Pancreas (tissue), 10 donors: ENCODE data around the gene ZNF438. TPM values are rescaled to one million over a fixed set of nuclear protein-coding genes. Genes with fewer than 3 reads are reported as not detected.

ENCODE experiments used
- ATAC-seq, 4 donors: fragments of 200-7000 bp; cut with Tn5 transposase; one replicate each; pipeline versions ENCODE4 v1.8.0 to v1.9.1; 2020; ENCODE audit warnings: mild to moderate bottlenecking in 4 of 4, moderate library complexity in 4 of 4
- DNase-seq, 6 donors: peaks; one replicate each; pipeline ENCODE4 v3.0.0-alpha.2; 2020
- FAIRE-seq: peaks from 2 replicates; lab custom pipeline; 2012; peaks lifted over from hg19 to GRCh38; lab: Jason Lieb, UNC
- H3K27ac ChIP-seq, 4 donors: fragments of 200-600 bp; sonication (generic); 1 replicate in 3 of 4; 2 replicates in 1 of 4; pipeline versions ENCODE4 v1.5.0 to v1.8.0; 2020
- H3K27me3 ChIP-seq, 4 donors: fragments of 200-600 bp; one replicate each; pipeline ENCODE4 v1.8.0; 2021
- H3K36me3 ChIP-seq, 3 donors: fragments of 200-600 bp; sonication (generic) in 1 of 3; one replicate each; pipeline versions ENCODE4 v1.5.0 to v1.8.0; 2020 to 2021
- H3K4me1 ChIP-seq, 3 donors: fragments of 200-600 bp; one replicate each; pipeline ENCODE4 v1.8.0; 2021
- H3K4me3 ChIP-seq, 4 donors: fragments of 200-600 bp; sonication (generic) in 2 of 4; one replicate each; pipeline versions ENCODE4 v1.5.0 to v1.8.0; 2020 to 2021
- H3K9me3 ChIP-seq, 4 donors: fragments of 200-600 bp; one replicate each; pipeline ENCODE4 v1.8.0; 2021
- CTCF ChIP-seq, 4 donors: fragments of 200-600 bp; sonication (generic) in 3 of 4; IDR thresholded peaks; one replicate each; pipeline versions ENCODE4 v1.5.0 to v1.8.0; 2021; ENCODE audit warnings: antibody characterized with exemption in 4 of 4
- WGBS, 2 donors: extraction: QIAGEN DNeasy Blood & Tissue Kit; methylation state at CpG; one replicate each; pipeline ENCODE4 v1.1.7; 2013; 5-methylcytosine and 5-hydroxymethylcytosine counted together
- intact Hi-C, 3 donors: fragments of 100-400 bp; cut with DNase I; formaldehyde crosslinking; loops; one replicate each; pipeline versions ENCODE4 v1.11.1 to v1.14.2; 2022
- polyA plus RNA-seq, 2 donors: library from polyadenylated mRNA; stranded (reverse); fragments of 200-250 nt; gene quantifications; one replicate each; pipeline ENCODE4 v1.2.3, GENCODE V29; 2013
- total RNA-seq, 6 donors: library from RNA; stranded (reverse); fragmentation: NEBNext Ultra II Directional in 4 of 6; extraction: Animal tissue kit (Norgen Biotek cat#: 25700) in 4 of 6; gene quantifications; one replicate each; pipeline versions ENCODE4 v1.2.1 to v1.2.4, GENCODE V29; 2021 to 2023
- donor health status: healthy with polysubstance abuse.
- donor health status: DM: no; HTN: no; CAD: no; lungs with moderate emphysema.
- donor health status: DM: no; HTN: no; CAD: no.
- donor health status: control.
- donor health status: control.
- donor health status: Bipolar disorder and iron deficiency.
- donor health status: DM: yes; HTN: yes; CAD: no.
- donor health status: DM: no; HTN: no; CAD: no.
- donor health status: DM: no; HTN: no; CAD: no.
- donor health status: DM: yes; HTN: yes; CAD: no.

The ZNF438 gene
- total and polyA plus RNA-seq, 8 donors = 1.5 to 4.8 (median 2.5) TPM

DNA sequence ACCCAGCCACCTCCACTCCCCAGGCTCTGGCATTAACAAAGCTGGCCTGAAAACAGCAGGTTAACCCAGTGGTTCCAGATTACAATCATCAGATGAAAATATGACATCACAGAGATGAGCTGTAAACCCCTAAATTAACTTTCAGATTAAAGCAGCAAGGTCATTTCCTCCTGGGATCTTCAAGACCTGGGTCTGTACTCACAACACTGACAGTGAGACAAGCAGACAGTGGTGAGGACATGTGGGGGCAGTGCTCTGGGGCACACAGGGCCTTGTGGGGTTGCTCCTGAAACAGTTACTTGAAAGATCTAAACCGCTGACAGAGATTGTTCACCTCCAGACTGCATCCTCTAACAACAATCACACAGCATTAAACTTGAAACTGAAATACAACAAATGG lies 134.1 kb downstream of the ZNF438 start:
- Histone ChIP-seq H3K4me3 (no peak overlapping the region), H3K27ac (no peak overlapping the region), H3K4me1 (no peaks in the 10 kb centered on the region), H3K9me3 (no peaks in the 10 kb centered on the region), H3K27me3 (no peaks in the 10 kb centered on the region), H3K36me3 (peaks cover 0 to 4% (median 0%) of the 10 kb centered on the region in 3 donors)
- no peak for ATAC-seq
- DNase-seq = no peak
- no peak for FAIRE-seq
- intact Hi-C loops = no loop called here
- WGBS, 2 donors = 93 to 94% methylated on average over 1 of the region's 1 CpG
- no peak for TF ChIP-seq CTCF (IDR thresholded peaks at IDR 0.05)

DNA sequence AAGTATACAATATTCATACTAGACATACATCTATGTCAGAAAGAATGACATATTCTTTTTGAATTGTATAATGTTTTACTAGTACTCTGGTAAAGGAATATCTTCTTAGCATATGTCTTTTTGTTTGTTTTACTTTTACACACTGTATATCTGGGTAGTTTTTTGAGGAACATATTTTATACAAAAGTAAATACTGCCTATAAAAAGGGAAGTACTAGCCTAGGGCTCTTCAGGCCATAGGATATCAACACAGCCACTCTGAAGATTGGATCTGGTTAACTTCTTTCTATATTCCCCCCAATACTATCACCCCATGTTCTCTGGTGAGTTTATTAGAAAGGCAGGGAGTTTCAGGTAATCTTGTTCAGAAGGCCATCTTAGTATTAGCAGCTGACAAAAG lies 134.6 kb downstream of the ZNF438 start:
- Histone ChIP-seq H3K36me3 (peaks cover 0 to 4% (median 0%) of the 10 kb centered on the region in 3 donors), H3K27me3 (no peaks in the 10 kb centered on the region), H3K27ac (no peak overlapping the region), H3K4me3 (no peak overlapping the region), H3K9me3 (no peaks in the 10 kb centered on the region), H3K4me1 (no peaks in the 10 kb centered on the region)
- intact Hi-C loops = no loop called here
- TF ChIP-seq CTCF (IDR thresholded peaks at IDR 0.05) = no peak
- FAIRE-seq = peak; percentile 13
- ATAC-seq = no peak
- no peak for DNase-seq

GRCh38 chr10:30894221-30894620 lies 137.4 kb downstream of the ZNF438 start:
- H3K36me3 ChIP-seq = no peaks in the 10 kb centered on the region
- FAIRE-seq = no peak
- TF ChIP-seq CTCF (IDR thresholded peaks at IDR 0.05) = no peak
- H3K4me3 ChIP-seq = no peak overlapping the region
- no peak overlapping the region for H3K27ac ChIP-seq
- H3K9me3 ChIP-seq = no peaks in the 10 kb centered on the region
- no peak for ATAC-seq
- no peak for DNase-seq
- intact Hi-C loops = no loop called here
- WGBS, 2 donors = 70 to 78% methylated on average over 5 of the region's 5 CpGs
- no peaks in the 10 kb centered on the region for H3K27me3 ChIP-seq
- no peaks in the 10 kb centered on the region for H3K4me1 ChIP-seq

GRCh38 chr10:30893208-30893607 lies 138.5 kb downstream of the ZNF438 start:
- intact Hi-C loops = no loop called here
- DNase-seq = no peak
- no peak for TF ChIP-seq CTCF (IDR thresholded peaks at IDR 0.05)
- no peak for ATAC-seq
- Histone ChIP-seq H3K27me3 (no peaks in the 10 kb centered on the region), H3K4me3 (no peak overlapping the region), H3K4me1 (no peaks in the 10 kb centered on the region), H3K27ac (no peak overlapping the region), H3K9me3 (no peaks in the 10 kb centered on the region), H3K36me3 (no peaks in the 10 kb centered on the region)
- no peak for FAIRE-seq
- WGBS, 2 donors = 73 to 94% methylated on average over 1 of the region's 1 CpG

DNA sequence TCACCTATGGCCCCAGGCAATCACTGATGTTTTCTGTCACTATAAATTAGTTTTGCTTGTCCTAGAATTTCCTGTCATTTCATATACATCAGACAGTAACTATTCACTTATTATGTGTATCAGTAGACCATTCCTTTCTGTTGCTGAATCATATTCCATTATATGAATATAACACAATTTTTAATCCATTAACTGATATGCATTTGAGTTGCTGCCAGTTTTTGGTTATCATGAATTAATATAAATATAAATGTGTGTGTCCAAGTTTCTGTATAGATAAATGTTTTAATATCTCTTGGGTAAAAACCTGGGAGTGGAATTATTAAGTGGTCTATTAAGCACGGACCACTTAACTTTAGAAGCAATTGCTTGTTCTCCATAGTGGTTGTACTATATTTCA lies 143.8 kb downstream of the ZNF438 start:
- no peak for FAIRE-seq
- Histone ChIP-seq H3K36me3 (no peaks in the 10 kb centered on the region), H3K4me3 (no peak overlapping the region), H3K27me3 (no peaks in the 10 kb centered on the region), H3K4me1 (peaks cover 0 to 4% (median 0%) of the 10 kb centered on the region in 3 donors), H3K27ac (no peak overlapping the region), H3K9me3 (no peaks in the 10 kb centered on the region)
- no peak for ATAC-seq
- WGBS, 2 donors = 92 to 95% methylated on average over 1 of the region's 1 CpG
- intact Hi-C loops = no loop called here
- no peak for DNase-seq
- no peak for TF ChIP-seq CTCF (IDR thresholded peaks at IDR 0.05)
